ENCODE results near the gene SH3D21.

SH3D21 gene

DNA sequence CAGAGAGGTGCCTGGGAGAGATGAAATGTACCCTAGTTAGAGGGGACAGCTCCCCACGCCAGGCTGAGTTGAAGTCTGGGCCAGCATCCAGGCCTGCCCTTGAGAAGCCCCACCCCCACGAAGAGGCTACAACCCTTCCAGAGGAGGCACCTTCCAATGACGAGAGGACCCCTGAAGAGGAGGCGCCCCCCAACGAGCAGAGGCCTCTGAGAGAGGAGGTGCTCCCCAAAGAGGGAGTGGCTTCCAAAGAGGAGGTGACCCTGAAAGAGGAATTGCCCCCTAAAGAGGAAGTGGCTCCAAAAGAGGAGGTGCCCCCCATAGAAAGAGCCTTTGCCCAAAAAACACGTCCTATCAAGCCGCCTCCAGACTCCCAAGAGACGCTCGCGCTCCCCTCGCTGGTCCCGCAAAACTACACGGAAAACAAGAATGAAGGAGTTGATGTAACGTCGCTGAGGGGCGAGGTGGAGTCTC lies 14.2 kb downstream of the SH3D21 start:
- Histone ChIP-seq H3K9ac (ENCODE audit: low read depth in 1 of 2, low read length in 2 of 2) (peak overlapping the region; percentile 25 to 47), H3K27me3 (ENCODE audit: control insufficient read depth in 1 of 2, insufficient read depth in 2 of 2, low read length in 2 of 2) (peaks cover 8 to 12% of the 10 kb centered on the region in 2 donors), H3K27ac (ENCODE audit: low read depth, low read length) (peak overlapping the region; percentile 20), H3K9me3 (ENCODE audit: control insufficient read depth in 1 of 2, low read length in 2 of 2) (no peaks in the 10 kb centered on the region), H3K36me3 (ENCODE audit: control insufficient read depth in 1 of 2, insufficient read depth in 2 of 2, low read length in 2 of 2) (no peaks in the 10 kb centered on the region), H3K4me1 (ENCODE audit: control insufficient read depth in 1 of 2, insufficient read depth in 2 of 2, low read length in 2 of 2) (peaks cover 12 to 36% of the 10 kb centered on the region in 2 donors), H3K4me3 (ENCODE audit: low read depth in 1 of 2, low read length in 2 of 2) (peak overlapping the region; percentile 61 to 68)

DNA sequence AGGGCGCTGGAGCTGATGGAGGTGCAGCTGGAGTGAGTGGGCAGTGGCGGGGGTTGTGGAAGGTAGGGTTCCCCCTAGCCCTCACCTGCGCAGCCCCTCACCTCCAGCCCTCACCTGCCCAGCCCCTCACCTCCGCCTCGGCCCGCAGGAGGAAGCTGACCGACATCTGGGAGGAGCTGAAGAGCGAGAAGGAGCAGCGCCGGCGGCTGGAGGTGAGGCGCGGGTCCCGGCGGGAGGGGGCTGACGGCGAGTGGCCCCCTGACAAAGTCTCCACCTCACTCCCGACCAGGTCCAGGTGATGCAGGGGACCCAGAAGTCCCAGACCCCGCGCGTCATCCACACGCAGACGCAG lies 14.6 kb downstream of the SH3D21 start:
- peak overlapping the region; percentile 61 to 68 for H3K4me3 ChIP-seq (ENCODE audit: low read depth in 1 of 2, low read length in 2 of 2)
- peak overlapping the region; percentile 20 for H3K27ac ChIP-seq (ENCODE audit: low read depth, low read length)
- H3K4me1 ChIP-seq (ENCODE audit: control insufficient read depth in 1 of 2, insufficient read depth in 2 of 2, low read length in 2 of 2), result peaks cover 12 to 36% of the 10 kb centered on the region in 2 donors
- no peaks in the 10 kb centered on the region for H3K9me3 ChIP-seq (ENCODE audit: control insufficient read depth in 1 of 2, low read length in 2 of 2)
- H3K9ac ChIP-seq (ENCODE audit: low read depth in 1 of 2, low read length in 2 of 2), result peak overlapping the region; percentile 25 to 47
- H3K27me3 ChIP-seq (ENCODE audit: control insufficient read depth in 1 of 2, insufficient read depth in 2 of 2, low read length in 2 of 2), result peaks cover 8 to 12% of the 10 kb centered on the region in 2 donors
- H3K36me3 ChIP-seq (ENCODE audit: control insufficient read depth in 1 of 2, insufficient read depth in 2 of 2, low read length in 2 of 2), result no peaks in the 10 kb centered on the region

DNA sequence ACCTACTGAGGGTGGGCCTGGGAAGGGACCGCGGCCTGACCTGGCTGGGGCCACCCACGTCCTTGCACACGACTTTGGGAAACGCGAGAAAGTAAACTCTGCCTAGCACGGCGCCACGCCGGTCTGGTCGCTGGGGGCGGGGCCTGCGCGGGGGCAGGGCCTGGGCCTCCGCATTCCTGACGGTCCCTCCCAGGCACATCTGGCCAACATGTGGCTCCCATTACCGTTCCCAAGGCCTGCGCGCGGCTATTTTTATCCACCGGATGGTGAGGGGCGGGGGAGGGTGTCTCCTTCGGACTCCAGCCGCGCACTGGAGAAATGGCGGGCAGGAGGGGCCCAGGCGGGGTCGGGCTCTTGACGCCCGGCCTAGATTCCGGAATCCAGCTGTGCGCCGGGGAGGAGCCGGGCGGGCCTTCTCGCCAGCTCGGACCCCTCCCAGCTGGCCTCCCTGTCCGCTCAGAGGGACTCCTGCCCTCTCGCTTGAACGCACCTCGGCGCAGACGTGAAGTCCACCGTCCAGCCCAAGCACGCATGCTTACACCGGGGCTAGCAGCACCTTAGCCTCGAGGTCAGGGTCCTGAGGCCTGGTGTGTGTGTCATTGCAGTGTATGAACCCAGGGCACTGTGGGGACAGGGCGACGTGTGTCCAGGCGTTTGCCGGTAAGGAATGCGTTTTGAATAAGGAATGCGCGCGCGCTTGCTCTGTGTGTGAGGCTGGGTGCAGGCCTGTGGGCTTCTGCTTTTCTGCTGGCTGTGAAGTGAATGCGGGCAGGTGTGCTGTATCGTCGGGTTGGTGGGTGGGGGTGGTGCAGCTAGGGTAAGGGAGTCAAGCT lies 15.2 kb downstream of the SH3D21 start:
- Histone ChIP-seq H3K27ac (ENCODE audit: low read depth, low read length) (peak overlapping the region; percentile 6), H3K4me3 (ENCODE audit: low read depth in 1 of 2, low read length in 2 of 2) (peak overlapping the region; percentile 61 to 68), H3K9me3 (ENCODE audit: control insufficient read depth in 1 of 2, low read length in 2 of 2) (no peaks in the 10 kb centered on the region), H3K9ac (ENCODE audit: low read depth in 1 of 2, low read length in 2 of 2) (peak overlapping the region; percentile 25 to 47), H3K36me3 (ENCODE audit: control insufficient read depth in 1 of 2, insufficient read depth in 2 of 2, low read length in 2 of 2) (no peaks in the 10 kb centered on the region), H3K27me3 (ENCODE audit: control insufficient read depth in 1 of 2, insufficient read depth in 2 of 2, low read length in 2 of 2) (peaks cover 11 to 12% of the 10 kb centered on the region in 2 donors), H3K4me1 (ENCODE audit: control insufficient read depth in 1 of 2, insufficient read depth in 2 of 2, low read length in 2 of 2) (peaks cover 12 to 36% of the 10 kb centered on the region in 2 donors)

DNA sequence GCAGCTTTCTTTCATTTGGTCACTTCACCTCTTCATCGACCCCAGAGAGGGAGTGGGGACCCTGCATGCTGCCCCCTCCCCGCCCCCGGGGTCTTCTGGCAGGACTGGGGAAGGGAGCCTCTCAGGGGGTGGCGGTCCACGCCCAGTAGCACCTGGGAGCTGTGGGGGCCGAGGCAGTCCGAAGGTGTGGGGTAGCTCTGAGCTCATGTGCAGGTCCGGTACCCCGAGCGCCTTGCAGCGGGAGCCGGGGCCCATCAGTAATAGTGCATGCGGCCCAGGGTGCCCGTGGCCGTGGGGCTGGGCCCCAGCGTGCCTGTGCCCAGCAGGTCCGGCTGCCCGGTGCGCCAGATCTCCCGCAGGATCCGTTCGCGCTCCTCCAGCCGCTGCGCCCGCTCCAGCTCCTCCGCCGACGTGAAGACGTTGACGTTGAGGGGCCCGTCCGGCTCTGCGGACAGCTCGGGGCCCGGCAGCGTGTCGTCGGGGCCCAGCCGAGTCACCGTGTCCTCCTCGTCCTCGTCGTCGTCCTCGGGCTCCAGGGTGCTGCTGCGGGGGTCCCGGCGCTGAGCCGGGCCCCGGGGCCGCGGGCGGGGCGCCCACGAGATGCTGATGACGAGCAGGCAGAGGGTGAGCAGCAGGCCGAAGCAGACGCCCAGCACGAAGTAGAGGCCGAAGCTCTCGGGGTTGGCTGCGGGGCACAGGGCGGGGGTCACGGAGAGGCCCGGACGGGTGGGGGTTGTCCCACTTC lies 16.0 kb downstream of the SH3D21 start:
- Histone ChIP-seq H3K27me3 (ENCODE audit: control insufficient read depth in 1 of 2, insufficient read depth in 2 of 2, low read length in 2 of 2) (peaks cover 11 to 12% of the 10 kb centered on the region in 2 donors), H3K9me3 (ENCODE audit: control insufficient read depth in 1 of 2, low read length in 2 of 2) (no peaks in the 10 kb centered on the region), H3K27ac (ENCODE audit: low read depth, low read length) (peak overlapping the region; percentile 70), H3K4me3 (ENCODE audit: low read depth in 1 of 2, low read length in 2 of 2) (peak overlapping the region; percentile 65 to 71), H3K4me1 (ENCODE audit: control insufficient read depth in 1 of 2, insufficient read depth in 2 of 2, low read length in 2 of 2) (peaks cover 12 to 36% of the 10 kb centered on the region in 2 donors), H3K36me3 (ENCODE audit: control insufficient read depth in 1 of 2, insufficient read depth in 2 of 2, low read length in 2 of 2) (no peaks in the 10 kb centered on the region), H3K9ac (ENCODE audit: low read depth in 1 of 2, low read length in 2 of 2) (no peak overlapping the region)

DNA sequence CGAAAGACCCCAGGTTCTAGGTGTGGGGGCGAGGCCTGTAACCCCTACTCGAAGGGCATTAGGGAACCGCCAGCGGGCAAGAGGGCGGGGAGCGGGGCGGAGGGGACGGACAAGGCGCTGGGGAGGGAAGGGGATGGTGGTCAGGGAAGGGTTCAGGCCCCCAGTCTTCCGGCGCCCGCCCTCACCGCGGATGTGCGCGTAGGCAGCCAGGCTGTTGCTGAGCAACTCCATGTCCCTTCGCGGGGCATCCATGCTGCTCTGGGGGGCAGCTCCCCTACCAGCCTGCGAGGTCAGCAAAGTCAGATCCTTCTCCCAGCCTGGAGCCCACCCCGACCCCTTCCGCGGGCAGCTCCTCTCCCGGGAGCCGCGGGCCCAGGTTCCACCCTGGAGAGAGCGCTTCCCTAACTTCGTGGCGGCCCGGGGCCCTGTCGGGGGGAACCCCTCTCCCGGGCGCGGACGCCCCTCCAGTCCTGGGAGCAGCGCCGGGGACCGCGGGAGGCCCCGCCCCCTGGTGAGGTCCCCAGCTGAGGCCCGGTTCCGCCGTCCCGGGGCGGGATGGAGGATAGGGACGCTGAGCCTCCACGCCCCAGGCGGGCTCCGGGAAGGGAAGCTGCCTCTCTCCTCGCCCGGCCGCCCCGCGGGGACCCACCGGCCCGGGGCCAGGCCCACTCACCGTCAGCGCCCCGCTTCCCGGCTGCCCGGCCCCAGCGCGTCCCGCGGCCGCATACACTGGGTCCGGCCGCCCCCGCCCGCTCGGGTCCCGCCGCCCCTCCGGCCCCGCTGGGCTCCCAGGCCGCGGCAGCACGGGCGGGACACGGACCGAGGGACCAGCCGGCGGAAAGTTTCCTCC lies 16.8 kb downstream of the SH3D21 start:
- H3K27ac ChIP-seq (ENCODE audit: low read depth, low read length), result peak overlapping the region; percentile 70
- H3K9me3 ChIP-seq (ENCODE audit: control insufficient read depth in 1 of 2, low read length in 2 of 2), result no peaks in the 10 kb centered on the region
- peak overlapping the region; percentile 65 to 71 for H3K4me3 ChIP-seq (ENCODE audit: low read depth in 1 of 2, low read length in 2 of 2)
- H3K36me3 ChIP-seq (ENCODE audit: control insufficient read depth in 1 of 2, insufficient read depth in 2 of 2, low read length in 2 of 2), result no peaks in the 10 kb centered on the region
- H3K9ac ChIP-seq (ENCODE audit: low read depth in 1 of 2, low read length in 2 of 2), result peak overlapping the region; percentile 47 to 54
- H3K27me3 ChIP-seq (ENCODE audit: control insufficient read depth in 1 of 2, insufficient read depth in 2 of 2, low read length in 2 of 2), result peaks cover 11 to 12% of the 10 kb centered on the region in 2 donors
- H3K4me1 ChIP-seq (ENCODE audit: control insufficient read depth in 1 of 2, insufficient read depth in 2 of 2, low read length in 2 of 2), result peaks cover 12 to 36% of the 10 kb centered on the region in 2 donors

DNA sequence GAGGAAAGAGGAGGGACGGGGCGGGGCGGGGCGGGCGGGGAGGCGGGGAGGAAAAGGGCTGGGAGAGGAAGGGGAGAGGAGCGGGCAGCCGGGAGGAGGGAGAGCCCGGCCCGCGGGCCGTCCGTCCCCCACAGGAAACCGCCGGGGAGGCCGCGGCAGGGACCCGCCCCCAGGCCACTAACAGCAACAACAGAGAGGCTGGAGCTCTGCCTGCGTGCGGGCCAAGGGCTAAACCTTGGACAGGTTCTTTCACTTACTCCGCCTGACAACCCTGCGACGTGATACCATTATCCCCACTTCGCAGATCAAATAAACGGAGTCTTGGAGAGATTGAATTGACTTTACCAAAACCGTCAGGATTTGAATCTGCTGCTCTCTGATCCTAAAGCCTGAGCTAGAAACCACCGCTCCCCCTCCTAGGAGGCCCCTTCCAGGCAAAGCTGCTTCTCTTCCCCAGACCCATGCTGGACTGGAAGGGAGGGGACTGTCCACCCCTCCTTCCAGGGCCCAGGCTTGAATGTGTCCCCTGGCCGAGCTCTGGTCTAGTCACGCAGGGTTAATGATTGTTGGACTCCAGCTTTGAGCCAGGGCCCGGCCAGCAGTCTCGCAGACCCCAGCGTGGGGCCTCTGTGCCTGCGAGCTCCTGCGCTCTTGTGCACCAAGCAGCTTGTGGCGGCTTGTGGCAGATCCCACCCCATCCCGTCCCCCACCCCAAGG lies 17.6 kb downstream of the SH3D21 start, which contains the start of gene EVA1B:
Gene EVA1B, minus strand, starts transcription at position 10 of the 717 bp plus-strand sequence. CDS start 608 bp downstream, outside the sequence.
- Histone ChIP-seq H3K9me3 (ENCODE audit: control insufficient read depth in 1 of 2, low read length in 2 of 2) (no peaks in the 10 kb centered on the region), H3K4me1 (ENCODE audit: control insufficient read depth in 1 of 2, insufficient read depth in 2 of 2, low read length in 2 of 2) (peaks cover 12 to 38% of the 10 kb centered on the region in 2 donors), H3K36me3 (ENCODE audit: control insufficient read depth in 1 of 2, insufficient read depth in 2 of 2, low read length in 2 of 2) (no peaks in the 10 kb centered on the region), H3K4me3 (ENCODE audit: low read depth in 1 of 2, low read length in 2 of 2) (peak within 1 kb of the TSS; percentile 65 to 71), H3K9ac (ENCODE audit: low read depth in 1 of 2, low read length in 2 of 2) (peak within 1 kb of the TSS; percentile 54 to 60), H3K27ac (ENCODE audit: low read depth, low read length) (peak within 1 kb of the TSS; percentile 70), H3K27me3 (ENCODE audit: control insufficient read depth in 1 of 2, insufficient read depth in 2 of 2, low read length in 2 of 2) (peaks cover 11 to 12% of the 10 kb centered on the region in 2 donors)

DNA sequence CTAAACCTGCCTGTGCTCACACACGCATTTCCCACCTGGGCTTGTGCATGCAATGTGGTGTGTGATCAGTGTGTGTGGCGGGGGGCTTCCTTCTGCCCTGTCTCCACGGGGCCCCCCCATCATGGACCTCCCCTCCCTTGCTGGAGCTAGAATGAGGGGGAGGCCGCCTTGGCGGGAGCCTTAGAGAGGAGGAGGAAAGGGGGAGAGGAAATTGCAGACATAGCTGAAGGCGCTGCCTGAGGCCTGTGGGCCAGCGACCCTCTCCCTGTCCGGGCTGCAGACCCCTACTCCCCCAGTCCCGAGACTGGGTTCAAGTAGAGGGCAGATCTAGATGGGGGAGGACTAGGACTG lies 18.2 kb downstream of the SH3D21 start:
- Histone ChIP-seq H3K4me1 (ENCODE audit: control insufficient read depth in 1 of 2, insufficient read depth in 2 of 2, low read length in 2 of 2) (peaks cover 12 to 43% of the 10 kb centered on the region in 2 donors), H3K27ac (ENCODE audit: low read depth, low read length) (peak overlapping the region; percentile 11), H3K9me3 (ENCODE audit: control insufficient read depth in 1 of 2, low read length in 2 of 2) (no peaks in the 10 kb centered on the region), H3K36me3 (ENCODE audit: control insufficient read depth in 1 of 2, insufficient read depth in 2 of 2, low read length in 2 of 2) (no peaks in the 10 kb centered on the region), H3K4me3 (ENCODE audit: low read depth in 1 of 2, low read length in 2 of 2) (no peak overlapping the region), H3K27me3 (ENCODE audit: control insufficient read depth in 1 of 2, insufficient read depth in 2 of 2, low read length in 2 of 2) (peaks cover 11 to 12% of the 10 kb centered on the region in 2 donors), H3K9ac (ENCODE audit: low read depth in 1 of 2, low read length in 2 of 2) (no peak overlapping the region)

DNA sequence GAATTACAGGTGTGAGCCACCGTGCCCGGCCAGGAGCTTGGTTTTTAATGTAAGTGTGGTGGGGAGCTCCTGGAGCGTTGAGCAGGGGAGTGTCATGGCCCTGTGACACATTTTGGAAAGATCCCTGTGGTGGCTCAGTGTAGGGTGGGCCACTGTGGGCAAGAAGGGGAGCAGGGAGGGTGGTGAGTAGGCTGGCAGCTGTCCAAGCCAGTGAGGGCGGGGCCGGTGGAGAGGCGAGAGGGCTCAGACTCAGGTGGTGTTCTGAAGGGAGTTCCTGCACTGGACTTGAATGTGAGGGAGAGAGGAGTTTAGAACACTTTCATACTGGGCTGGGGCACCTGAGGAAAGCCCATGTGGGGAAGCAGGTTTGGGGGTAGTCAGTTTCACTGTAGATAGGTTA lies 20.3 kb downstream of the SH3D21 start:
- H3K36me3 ChIP-seq (ENCODE audit: control insufficient read depth in 1 of 2, insufficient read depth in 2 of 2, low read length in 2 of 2), result no peaks in the 10 kb centered on the region
- peaks cover 7 to 30% of the 10 kb centered on the region in 2 donors for H3K4me1 ChIP-seq (ENCODE audit: control insufficient read depth in 1 of 2, insufficient read depth in 2 of 2, low read length in 2 of 2)
- no peak overlapping the region for H3K4me3 ChIP-seq (ENCODE audit: low read depth in 1 of 2, low read length in 2 of 2)
- peaks cover 10 to 11% of the 10 kb centered on the region in 2 donors for H3K27me3 ChIP-seq (ENCODE audit: control insufficient read depth in 1 of 2, insufficient read depth in 2 of 2, low read length in 2 of 2)
- no peak overlapping the region for H3K9ac ChIP-seq (ENCODE audit: low read depth in 1 of 2, low read length in 2 of 2)
- H3K27ac ChIP-seq (ENCODE audit: low read depth, low read length), result no peak overlapping the region
- no peaks in the 10 kb centered on the region for H3K9me3 ChIP-seq (ENCODE audit: control insufficient read depth in 1 of 2, low read length in 2 of 2)

DNA sequence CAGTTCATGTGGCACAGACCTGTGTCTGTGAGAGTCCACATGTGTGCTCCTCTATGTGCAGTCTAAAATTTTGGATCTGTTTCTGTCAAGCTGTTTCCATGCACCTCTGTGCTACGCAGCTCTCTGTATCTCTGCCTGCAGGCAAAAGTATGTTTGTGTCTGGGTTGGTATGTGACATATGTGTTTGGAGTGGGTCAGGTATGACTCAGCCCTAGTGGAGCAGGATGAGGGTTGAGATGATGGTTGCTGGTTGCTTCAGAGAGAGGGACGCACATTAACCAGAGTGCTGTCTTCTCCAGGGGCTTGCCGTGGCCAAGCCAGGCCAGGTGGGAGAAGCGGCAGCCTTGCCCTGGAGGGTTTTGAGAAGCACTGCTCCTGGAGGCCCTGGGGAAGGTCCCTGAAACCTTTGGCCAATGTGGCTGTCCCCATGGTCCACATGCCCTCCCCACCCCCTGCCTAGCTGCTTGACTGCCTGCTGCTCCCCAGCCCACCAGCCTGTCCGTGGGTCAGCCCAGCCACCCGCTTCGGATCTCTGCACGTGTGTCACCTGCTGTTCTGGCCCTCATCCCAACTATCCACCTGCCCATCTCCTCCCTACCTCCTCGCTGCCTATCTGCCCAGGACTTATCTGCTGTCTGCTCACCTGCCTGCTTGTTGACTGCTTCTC lies 21.4 kb downstream of the SH3D21 start:
- no peak overlapping the region for H3K9ac ChIP-seq (ENCODE audit: low read depth in 1 of 2, low read length in 2 of 2)
- peaks cover 5 to 23% of the 10 kb centered on the region in 2 donors for H3K4me1 ChIP-seq (ENCODE audit: control insufficient read depth in 1 of 2, insufficient read depth in 2 of 2, low read length in 2 of 2)
- H3K4me3 ChIP-seq (ENCODE audit: low read depth in 1 of 2, low read length in 2 of 2), result no peak overlapping the region
- no peak overlapping the region for H3K27ac ChIP-seq (ENCODE audit: low read depth, low read length)
- H3K36me3 ChIP-seq (ENCODE audit: control insufficient read depth in 1 of 2, insufficient read depth in 2 of 2, low read length in 2 of 2), result no peaks in the 10 kb centered on the region
- H3K27me3 ChIP-seq (ENCODE audit: control insufficient read depth in 1 of 2, insufficient read depth in 2 of 2, low read length in 2 of 2), result peaks cover 4 to 11% of the 10 kb centered on the region in 2 donors
- H3K9me3 ChIP-seq (ENCODE audit: control insufficient read depth in 1 of 2, low read length in 2 of 2), result no peaks in the 10 kb centered on the region
